NCI-H1092 treated with DMSO at 0.1 percent for 48 hours (cell line): ENCODE results near the gene ZNF785.
"Not testable (repeated sequence)": the region's sequence is repeated elsewhere in the genome, so short reads cannot be mapped to it uniquely, and the experiment has no call there.

Experiments
- DNase-seq: peaks from one replicate; lab custom pipeline; 2025; lab: John Stamatoyannopoulos, UW

Gene ZNF785

DNA sequence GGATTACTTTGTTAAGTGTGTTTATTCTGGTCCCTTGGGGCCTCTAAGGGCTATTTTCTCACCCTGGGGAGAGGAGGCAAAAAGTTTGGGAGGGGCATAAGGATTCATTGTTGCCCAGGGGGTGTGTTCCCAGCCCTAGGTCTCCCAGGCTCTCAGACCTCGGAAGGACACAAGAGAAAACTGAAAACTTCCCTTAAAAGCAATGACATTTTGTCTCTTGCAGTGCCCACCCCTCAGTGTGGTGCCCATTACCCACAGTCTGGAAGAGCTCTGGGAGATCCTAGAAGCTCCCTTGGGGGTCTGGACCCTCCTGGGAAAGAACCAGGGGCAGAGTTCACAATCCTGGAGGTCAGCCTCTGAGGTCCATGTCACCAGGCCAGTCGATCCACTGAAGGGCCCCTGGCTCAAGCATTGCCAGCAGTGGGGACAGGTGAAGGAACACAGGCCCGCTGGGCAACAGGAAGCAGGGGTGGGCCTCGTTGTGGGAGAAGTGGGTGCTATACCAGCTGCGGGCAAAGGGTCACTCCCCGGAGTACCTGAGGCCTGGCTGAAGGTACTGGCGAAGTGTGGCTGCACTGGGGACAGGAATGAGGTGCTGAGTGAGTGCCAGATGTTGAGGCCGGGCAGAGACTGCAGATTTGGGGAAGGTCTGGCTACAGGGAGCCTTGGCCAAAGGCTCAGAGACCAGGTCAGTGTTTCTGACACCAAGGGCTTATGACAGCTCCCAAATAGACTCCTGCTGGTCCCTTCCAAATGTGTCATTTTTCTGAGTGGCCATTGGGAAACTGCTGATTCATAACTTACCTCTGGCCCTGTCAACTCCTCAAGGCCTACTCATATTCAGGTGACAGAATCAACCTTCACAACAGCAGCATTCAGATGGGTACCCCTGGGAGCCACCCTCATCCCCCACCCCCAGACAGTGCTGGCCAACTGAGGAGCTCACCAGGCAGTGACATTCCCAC lies 46.2 kb downstream of the ZNF785 start:
- no peak for DNase-seq

DNA sequence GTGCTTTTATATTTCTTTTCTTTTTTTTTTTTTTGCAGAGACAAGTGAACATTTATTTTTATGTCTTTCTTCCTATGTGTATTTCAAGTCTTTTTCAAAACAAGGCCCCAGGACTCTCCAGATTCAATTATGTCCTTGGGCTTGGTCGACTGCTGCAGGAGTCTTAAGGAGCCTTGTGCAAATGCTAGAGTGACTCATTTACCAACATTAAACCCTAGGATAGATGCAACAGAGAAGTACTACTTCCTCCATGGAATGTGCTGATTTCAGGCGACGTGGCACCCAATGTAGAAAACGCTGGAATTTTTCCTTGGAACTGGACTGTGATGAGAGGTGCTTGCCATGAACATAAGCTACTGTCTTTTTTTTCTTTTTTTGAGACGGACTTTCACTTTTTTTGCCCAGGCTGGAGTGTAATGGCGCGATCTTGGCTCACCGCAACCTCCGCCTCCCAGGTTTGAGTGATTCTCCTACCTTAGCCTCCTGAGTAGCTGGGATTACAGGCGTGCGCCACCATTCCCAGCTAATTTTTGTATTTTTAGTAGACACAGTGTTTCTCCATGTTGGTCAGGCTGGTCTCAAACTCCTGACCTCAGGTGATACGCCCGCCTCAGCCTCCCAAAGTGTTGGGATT lies 49.0 kb downstream of the ZNF785 start:
- not testable (repeated sequence) for DNase-seq

DNA sequence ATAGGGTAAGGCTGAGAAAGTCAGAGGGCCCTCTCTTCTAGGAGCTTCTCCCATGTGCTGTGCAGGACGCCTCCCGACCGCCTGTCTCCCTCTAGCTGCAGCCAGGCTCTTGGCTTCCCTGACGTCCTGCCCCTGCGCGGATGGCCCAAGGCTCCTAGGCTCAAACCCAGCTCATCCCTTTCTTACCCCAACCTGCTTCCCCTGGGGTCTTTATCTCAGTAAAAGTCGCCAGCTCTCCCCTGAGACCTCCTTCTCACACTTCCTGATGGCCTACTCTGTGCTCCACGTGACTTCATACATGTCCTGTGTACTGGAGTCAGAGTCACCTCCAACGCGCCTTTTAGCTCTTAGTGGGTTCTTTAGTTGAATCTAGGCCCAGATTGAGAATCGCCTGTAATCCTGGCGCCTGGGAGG lies 49.7 kb downstream of the ZNF785 start:
- DNase-seq: peak; percentile 80

GRCh38 chr16:30535106-30535776 lies 50.3 kb downstream of the ZNF785 start:
- no peak for DNase-seq

GRCh38 chr16:30534368-30535105 lies 51.0 kb downstream of the ZNF785 start, which contains the start of gene ZNF747:
Gene ZNF747 (minus strand): TSS chr16:30534858. CDS start chr16:30534679, 179 bp downstream.
- DNase-seq: peak; percentile 89

DNA sequence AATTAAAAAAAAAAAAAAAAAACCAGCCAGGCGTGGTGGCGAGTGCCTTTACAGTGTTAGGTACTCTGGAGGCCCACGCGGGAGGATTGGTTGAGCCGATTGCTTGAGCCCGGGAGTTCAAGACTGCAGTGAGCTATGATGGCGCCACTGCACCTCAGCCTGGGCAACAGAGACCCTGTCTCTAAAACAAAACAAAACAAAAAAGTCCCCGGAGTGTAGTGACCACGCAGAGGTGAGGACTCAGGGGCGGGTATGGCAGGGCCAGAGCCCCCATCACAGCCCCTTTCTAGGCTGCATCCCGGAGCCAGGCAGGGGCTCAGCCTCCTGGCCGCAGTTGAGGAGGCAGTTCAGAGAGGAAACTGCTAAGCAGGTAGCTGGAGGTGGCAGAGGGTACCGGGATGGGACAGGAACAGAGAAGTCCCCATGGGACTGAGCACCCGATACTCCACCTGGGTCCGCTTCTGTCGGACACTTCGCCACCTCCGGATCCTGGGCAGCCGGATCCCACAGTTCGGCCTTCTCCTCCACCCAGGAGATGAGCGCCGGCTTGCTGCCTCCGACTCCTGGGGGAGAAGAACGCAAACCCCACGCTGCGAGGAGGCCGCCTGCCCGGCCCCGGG lies 51.6 kb downstream of the ZNF785 start:
- DNase-seq: no peak

- no peak for DNase-seq
These were observed 52.4 kb downstream of the ZNF785 start for GRCh38 chr16:30533146-30533522.

- DNase-seq: no peak
These were observed 53.0 kb downstream of the ZNF785 start for GRCh38 chr16:30532285-30533145.
